ENCODE results near the gene DOK6. TPM values are rescaled to one million over a fixed set of nuclear protein-coding genes. Genes with fewer than 3 reads are reported as not detected.

DOK6 gene
- total and polyA plus RNA-seq, 2 experiments from 2014 or later, result 0.29 to 0.42 TPM

DNA sequence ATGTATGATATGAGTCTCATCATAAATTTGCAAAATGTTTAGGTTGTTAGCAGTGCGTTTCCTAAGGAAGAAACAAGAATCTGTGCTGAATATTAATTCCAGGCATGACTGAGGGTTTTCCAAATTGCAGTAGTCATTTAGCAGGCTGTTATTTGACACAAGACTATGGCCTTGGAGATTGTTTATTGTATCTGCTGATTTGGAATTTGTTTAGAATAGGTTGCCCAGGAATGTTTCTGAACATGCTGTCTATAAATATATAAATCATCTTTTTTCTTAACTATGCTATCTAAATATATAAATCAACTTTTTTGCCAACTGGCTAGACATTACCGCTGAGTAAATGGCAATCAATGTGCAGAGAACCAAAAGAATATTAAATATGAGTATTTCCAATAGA is 90.9 kb downstream of the DOK6 start (continued):
- TF ChIP-seq, protein P1, sequence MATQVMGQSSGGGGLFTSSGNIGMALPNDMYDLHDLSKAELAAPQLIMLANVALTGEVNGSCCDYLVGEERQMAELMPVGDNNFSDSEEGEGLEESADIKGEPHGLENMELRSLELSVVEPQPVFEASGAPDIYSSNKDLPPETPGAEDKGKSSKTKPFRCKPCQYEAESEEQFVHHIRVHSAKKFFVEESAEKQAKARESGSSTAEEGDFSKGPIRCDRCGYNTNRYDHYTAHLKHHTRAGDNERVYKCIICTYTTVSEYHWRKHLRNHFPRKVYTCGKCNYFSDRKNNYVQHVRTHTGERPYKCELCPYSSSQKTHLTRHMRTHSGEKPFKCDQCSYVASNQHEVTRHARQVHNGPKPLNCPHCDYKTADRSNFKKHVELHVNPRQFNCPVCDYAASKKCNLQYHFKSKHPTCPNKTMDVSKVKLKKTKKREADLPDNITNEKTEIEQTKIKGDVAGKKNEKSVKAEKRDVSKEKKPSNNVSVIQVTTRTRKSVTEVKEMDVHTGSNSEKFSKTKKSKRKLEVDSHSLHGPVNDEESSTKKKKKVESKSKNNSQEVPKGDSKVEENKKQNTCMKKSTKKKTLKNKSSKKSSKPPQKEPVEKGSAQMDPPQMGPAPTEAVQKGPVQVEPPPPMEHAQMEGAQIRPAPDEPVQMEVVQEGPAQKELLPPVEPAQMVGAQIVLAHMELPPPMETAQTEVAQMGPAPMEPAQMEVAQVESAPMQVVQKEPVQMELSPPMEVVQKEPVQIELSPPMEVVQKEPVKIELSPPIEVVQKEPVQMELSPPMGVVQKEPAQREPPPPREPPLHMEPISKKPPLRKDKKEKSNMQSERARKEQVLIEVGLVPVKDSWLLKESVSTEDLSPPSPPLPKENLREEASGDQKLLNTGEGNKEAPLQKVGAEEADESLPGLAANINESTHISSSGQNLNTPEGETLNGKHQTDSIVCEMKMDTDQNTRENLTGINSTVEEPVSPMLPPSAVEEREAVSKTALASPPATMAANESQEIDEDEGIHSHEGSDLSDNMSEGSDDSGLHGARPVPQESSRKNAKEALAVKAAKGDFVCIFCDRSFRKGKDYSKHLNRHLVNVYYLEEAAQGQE (IDR thresholded peaks at IDR 0.05; ENCODE audit: unreplicated experiment), result no peak
- TF ChIP-seq ZNF114 (CRISPR knock-in tag; IDR thresholded peaks at IDR 0.05) (no peak), NANOG (IDR thresholded peaks at IDR 0.05; ENCODE audit: borderline replicate concordance) (no peak), EZH2phosphoT487 (IDR thresholded peaks at IDR 0.05; ENCODE audit: unreplicated experiment) (no peak), ZNF331 (CRISPR knock-in tag; IDR thresholded peaks at IDR 0.05; ENCODE audit: low read depth) (no peak), CREB1 (CRISPR knock-in tag; IDR thresholded peaks at IDR 0.05; ENCODE audit: low read depth) (no peak)
- TF ChIP-seq, protein P2, sequence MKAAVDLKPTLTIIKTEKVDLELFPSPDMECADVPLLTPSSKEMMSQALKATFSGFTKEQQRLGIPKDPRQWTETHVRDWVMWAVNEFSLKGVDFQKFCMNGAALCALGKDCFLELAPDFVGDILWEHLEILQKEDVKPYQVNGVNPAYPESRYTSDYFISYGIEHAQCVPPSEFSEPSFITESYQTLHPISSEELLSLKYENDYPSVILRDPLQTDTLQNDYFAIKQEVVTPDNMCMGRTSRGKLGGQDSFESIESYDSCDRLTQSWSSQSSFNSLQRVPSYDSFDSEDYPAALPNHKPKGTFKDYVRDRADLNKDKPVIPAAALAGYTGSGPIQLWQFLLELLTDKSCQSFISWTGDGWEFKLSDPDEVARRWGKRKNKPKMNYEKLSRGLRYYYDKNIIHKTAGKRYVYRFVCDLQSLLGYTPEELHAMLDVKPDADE (IDR thresholded peaks at IDR 0.05), result no peak
- TF ChIP-seq, protein P3, sequence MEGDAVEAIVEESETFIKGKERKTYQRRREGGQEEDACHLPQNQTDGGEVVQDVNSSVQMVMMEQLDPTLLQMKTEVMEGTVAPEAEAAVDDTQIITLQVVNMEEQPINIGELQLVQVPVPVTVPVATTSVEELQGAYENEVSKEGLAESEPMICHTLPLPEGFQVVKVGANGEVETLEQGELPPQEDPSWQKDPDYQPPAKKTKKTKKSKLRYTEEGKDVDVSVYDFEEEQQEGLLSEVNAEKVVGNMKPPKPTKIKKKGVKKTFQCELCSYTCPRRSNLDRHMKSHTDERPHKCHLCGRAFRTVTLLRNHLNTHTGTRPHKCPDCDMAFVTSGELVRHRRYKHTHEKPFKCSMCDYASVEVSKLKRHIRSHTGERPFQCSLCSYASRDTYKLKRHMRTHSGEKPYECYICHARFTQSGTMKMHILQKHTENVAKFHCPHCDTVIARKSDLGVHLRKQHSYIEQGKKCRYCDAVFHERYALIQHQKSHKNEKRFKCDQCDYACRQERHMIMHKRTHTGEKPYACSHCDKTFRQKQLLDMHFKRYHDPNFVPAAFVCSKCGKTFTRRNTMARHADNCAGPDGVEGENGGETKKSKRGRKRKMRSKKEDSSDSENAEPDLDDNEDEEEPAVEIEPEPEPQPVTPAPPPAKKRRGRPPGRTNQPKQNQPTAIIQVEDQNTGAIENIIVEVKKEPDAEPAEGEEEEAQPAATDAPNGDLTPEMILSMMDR (conservative IDR thresholded peaks at IDR 0.05; ENCODE audit: low read depth in 2 of 2), result no peak

DNA sequence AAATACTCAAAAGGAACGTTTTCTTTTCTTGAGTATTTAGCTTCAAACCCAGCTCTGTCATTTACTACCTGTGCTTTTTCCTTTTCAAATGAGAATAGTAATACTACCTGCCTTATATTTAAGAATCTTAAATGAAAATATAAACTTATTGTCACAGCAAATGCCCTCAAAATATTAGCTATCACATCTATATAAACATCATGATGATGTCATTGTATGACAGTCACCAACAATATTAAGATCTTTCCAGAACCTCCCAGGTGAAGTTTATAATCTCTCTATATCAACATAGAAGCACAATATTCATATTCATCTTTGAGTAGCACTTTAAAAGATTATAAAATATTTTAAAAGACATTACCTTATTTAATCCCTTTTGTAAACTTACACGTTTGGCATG is 92.2 kb downstream of the DOK6 start:
- no peak for ATAC-seq
- no peaks in the 10 kb centered on the region for H3K27me3 Mint-ChIP-seq (ENCODE audit: insufficient read depth, low read depth, poor library complexity)
- no peak overlapping the region for H3K4me3 ChIP-seq
- no peaks in the 10 kb centered on the region for H3K4me1 ChIP-seq (ENCODE audit: insufficient read depth)
- H3K27ac Mint-ChIP-seq, result no peak overlapping the region
- H3K9me2 ChIP-seq (ENCODE audit: insufficient read depth), result no peaks in the 10 kb centered on the region
- no peaks in the 10 kb centered on the region for H3F3A ChIP-seq (replicated peaks; ENCODE audit: low read depth)
- no peak overlapping the region for H2AFZ ChIP-seq
- H3K27me3 ChIP-seq (ENCODE audit: insufficient read depth), result no peaks in the 10 kb centered on the region
- H3K4me2 ChIP-seq, result no peak overlapping the region
- no peak for DNase-seq (ENCODE audit: low spot score)
- H3K27ac ChIP-seq (ENCODE audit: low read depth), result no peak overlapping the region
- TF ChIP-seq, protein P4, sequence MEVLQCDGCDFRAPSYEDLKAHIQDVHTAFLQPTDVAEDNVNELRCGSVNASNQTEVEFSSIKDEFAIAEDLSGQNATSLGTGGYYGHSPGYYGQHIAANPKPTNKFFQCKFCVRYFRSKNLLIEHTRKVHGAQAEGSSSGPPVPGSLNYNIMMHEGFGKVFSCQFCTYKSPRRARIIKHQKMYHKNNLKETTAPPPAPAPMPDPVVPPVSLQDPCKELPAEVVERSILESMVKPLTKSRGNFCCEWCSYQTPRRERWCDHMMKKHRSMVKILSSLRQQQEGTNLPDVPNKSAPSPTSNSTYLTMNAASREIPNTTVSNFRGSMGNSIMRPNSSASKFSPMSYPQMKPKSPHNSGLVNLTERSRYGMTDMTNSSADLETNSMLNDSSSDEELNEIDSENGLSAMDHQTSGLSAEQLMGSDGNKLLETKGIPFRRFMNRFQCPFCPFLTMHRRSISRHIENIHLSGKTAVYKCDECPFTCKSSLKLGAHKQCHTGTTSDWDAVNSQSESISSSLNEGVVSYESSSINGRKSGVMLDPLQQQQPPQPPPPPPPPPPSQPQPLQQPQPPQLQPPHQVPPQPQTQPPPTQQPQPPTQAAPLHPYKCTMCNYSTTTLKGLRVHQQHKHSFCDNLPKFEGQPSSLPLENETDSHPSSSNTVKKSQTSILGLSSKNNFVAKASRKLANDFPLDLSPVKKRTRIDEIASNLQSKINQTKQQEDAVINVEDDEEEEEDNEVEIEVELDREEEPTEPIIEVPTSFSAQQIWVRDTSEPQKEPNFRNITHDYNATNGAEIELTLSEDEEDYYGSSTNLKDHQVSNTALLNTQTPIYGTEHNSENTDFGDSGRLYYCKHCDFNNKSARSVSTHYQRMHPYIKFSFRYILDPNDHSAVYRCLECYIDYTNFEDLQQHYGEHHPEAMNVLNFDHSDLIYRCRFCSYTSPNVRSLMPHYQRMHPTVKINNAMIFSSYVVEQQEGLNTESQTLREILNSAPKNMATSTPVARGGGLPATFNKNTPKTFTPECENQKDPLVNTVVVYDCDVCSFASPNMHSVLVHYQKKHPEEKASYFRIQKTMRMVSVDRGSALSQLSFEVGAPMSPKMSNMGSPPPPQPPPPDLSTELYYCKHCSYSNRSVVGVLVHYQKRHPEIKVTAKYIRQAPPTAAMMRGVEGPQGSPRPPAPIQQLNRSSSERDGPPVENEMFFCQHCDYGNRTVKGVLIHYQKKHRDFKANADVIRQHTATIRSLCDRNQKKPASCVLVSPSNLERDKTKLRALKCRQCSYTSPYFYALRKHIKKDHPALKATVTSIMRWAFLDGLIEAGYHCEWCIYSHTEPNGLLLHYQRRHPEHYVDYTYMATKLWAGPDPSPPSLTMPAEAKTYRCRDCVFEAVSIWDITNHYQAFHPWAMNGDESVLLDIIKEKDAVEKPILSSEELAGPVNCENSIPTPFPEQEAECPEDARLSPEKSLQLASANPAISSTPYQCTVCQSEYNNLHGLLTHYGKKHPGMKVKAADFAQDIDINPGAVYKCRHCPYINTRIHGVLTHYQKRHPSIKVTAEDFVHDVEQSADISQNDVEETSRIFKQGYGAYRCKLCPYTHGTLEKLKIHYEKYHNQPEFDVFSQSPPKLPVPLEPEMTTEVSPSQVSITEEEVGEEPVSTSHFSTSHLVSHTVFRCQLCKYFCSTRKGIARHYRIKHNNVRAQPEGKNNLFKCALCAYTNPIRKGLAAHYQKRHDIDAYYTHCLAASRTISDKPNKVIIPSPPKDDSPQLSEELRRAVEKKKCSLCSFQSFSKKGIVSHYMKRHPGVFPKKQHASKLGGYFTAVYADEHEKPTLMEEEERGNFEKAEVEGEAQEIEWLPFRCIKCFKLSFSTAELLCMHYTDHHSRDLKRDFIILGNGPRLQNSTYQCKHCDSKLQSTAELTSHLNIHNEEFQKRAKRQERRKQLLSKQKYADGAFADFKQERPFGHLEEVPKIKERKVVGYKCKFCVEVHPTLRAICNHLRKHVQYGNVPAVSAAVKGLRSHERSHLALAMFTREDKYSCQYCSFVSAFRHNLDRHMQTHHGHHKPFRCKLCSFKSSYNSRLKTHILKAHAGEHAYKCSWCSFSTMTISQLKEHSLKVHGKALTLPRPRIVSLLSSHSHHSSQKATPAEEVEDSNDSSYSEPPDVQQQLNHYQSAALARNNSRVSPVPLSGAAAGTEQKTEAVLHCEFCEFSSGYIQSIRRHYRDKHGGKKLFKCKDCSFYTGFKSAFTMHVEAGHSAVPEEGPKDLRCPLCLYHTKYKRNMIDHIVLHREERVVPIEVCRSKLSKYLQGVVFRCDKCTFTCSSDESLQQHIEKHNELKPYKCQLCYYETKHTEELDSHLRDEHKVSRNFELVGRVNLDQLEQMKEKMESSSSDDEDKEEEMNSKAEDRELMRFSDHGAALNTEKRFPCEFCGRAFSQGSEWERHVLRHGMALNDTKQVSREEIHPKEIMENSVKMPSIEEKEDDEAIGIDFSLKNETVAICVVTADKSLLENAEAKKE (CRISPR knock-in tag; IDR thresholded peaks at IDR 0.05), result no peak
- H3K4me1 Mint-ChIP-seq, result no peaks in the 10 kb centered on the region
- H3K79me2 ChIP-seq (replicated peaks; ENCODE audit: insufficient read depth), result no peaks in the 10 kb centered on the region
- peaks cover 13% of the 10 kb centered on the region for H3K9me3 Mint-ChIP-seq
- H3K36me3 Mint-ChIP-seq (ENCODE audit: low read depth), result peaks cover 7% of the 10 kb centered on the region
- no peaks in the 10 kb centered on the region for H3K36me3 ChIP-seq (ENCODE audit: insufficient read depth)
- H4K20me1 ChIP-seq (replicated peaks; ENCODE audit: insufficient read depth), result no peaks in the 10 kb centered on the region
- no peak overlapping the region for H3K4me3 Mint-ChIP-seq
